Gastrocnemius medialis (tissue), 4 donors: Measurements from ENCODE around the gene KRTAP13-4. TPM values are rescaled to one million over a fixed set of nuclear protein-coding genes. Genes with fewer than 3 reads are reported as not detected.

Experiments
- ATAC-seq, 2 donors: fragments of 150-250 bp; one replicate each; pipeline ENCODE4 v1.9.1; 2016
- DNase-seq, 2 donors: peaks; one replicate each; pipeline ENCODE4 v3.0.0-alpha.2; 2019
- H3K27ac ChIP-seq, 4 donors: fragments of 200-600 bp; sonication (generic); 1 replicate in 1 of 4; 2 replicates in 3 of 4; pipeline ENCODE4 v1.5.1; 2016 to 2018; ENCODE audit warnings: mild to moderate bottlenecking in 2 of 4, moderate library complexity in 1 of 4
- H3K27me3 ChIP-seq, 3 donors: fragments of 200-600 bp; sonication (generic) in 2 of 3; 1 replicate in 1 of 3; 2 replicates in 2 of 3; pipeline versions ENCODE4 v1.5.1 to v1.6.0; 2016 to 2019; ENCODE audit warnings: mild to moderate bottlenecking in 1 of 3, moderate library complexity in 1 of 3
- H3K36me3 ChIP-seq, 2 donors: fragments of 200-600 bp; sonication (generic) in 1 of 2; one replicate each; pipeline ENCODE4 v1.5.1; 2017 to 2018
- H3K4me1 ChIP-seq, 2 donors: fragments of 200-600 bp; sonication (generic) in 1 of 2; one replicate each; pipeline ENCODE4 v1.5.1; 2016 to 2017; ENCODE audit warnings: mild to moderate bottlenecking in 2 of 2
- H3K4me3 ChIP-seq, 4 donors: fragments of 200-600 bp; sonication (generic) in 3 of 4; 1 replicate in 1 of 4; 2 replicates in 3 of 4; pipeline ENCODE4 v1.5.1; 2016 to 2019; ENCODE audit warnings: mild to moderate bottlenecking in 2 of 4
- H3K9me3 ChIP-seq, 3 donors: fragments of 200-600 bp; sonication (generic) in 2 of 3; 1 replicate in 1 of 3; 2 replicates in 2 of 3; pipeline ENCODE4 v1.5.1; 2016 to 2019
- CTCF ChIP-seq, 5 experiments: fragments of 450-650 bp in 3 of 5; fragments of 200-600 bp in 2 of 5; sonication (generic) in 2 of 5; IDR thresholded peaks in 4 of 5; conservative IDR thresholded peaks in 1 of 5; 1 replicate in 4 of 5; 2 replicates in 1 of 5; pipeline ENCODE4 v1.5.1; 2016 to 2019; ENCODE audit warnings: antibody characterized with exemption in 5 of 5, mild to moderate bottlenecking in 3 of 5, moderate library complexity in 3 of 5
- POLR2A ChIP-seq, 2 donors: fragments of 450-650 bp; IDR thresholded peaks; one replicate each; pipeline ENCODE4 v1.6.1; 2017; ENCODE audit warnings: antibody characterized with exemption in 2 of 2, mild to moderate bottlenecking in 2 of 2, moderate library complexity in 2 of 2
- in situ Hi-C, 4 donors: fragments of 200-750 bp; cut with MboI; loops; one replicate each; pipeline versions ENCODE4 v1.15.0 to v1.8.0; 2017; ENCODE audit warnings: low sequenced_read_pairs in 4 of 4
- intact Hi-C: fragments of 100-400 bp; cut with DNase I; formaldehyde crosslinking; loops from one replicate; pipeline ENCODE4 v1.15.1; 2023; ENCODE audit warnings: low total_unique reads
- total RNA-seq, 4 donors: library from RNA; depleted of rRNA; stranded (reverse); fragments of >200 nt; gene quantifications; one replicate each; pipeline versions ENCODE4 v1.1.0 to v1.2.3, GENCODE V29; 2016

Gene KRTAP13-4
- total RNA-seq, 4 donors from 2014 or later: not detected

- intact Hi-C loops: no loop called here
Measured at GRCh38 chr21:30434033-30434631, 4.1 kb downstream of the KRTAP13-4 start.

DNA sequence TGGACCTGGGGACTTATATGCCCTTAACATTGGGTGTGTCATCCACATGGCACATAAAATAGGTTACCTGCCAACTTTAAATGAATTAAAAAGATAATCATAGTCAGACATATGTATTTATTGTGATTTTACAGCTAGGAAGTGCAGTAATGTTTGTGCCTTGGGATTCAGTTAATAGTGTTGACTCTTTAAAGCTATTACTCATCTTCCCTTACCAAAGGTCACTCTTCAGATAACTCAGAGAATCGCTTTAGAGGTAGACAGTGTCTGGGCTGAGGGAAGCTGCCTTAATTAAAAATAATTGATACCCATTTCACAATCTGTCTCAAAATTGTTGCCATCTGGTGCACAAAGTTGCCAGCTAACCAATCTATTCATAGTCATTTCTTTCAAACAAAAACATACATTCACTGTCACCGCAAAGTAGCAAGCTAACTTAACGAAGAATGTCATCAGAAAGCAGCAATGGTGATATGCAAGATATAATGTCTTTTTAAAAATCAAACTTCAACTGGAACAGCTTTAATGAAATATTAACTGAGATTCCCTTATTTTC is 7.1 kb downstream of the KRTAP13-4 start:
- TF ChIP-seq CTCF (IDR thresholded peaks at IDR 0.05 in 4 of 5, conservative IDR thresholded peaks at IDR 0.05 in 1 of 5) (no peak), POLR2A (IDR thresholded peaks at IDR 0.05) (no peak)
- no peak overlapping the region for H3K27ac ChIP-seq
- no peaks in the 10 kb centered on the region for H3K36me3 ChIP-seq
- H3K4me1 ChIP-seq: no peaks in the 10 kb centered on the region
- no peak for DNase-seq
- no peaks in the 10 kb centered on the region for H3K9me3 ChIP-seq
- in situ Hi-C loops (no loop called here), intact Hi-C loops (no loop called here)
- H3K4me3 ChIP-seq: no peak overlapping the region
- ATAC-seq: no peak
- H3K27me3 ChIP-seq: no peaks in the 10 kb centered on the region

More at GRCh38 chr21:30434033-30434631, 4.1 kb downstream of the KRTAP13-4 start:
- Histone ChIP-seq H3K4me1 (no peaks in the 10 kb centered on the region), H3K27ac (no peak overlapping the region), H3K27me3 (no peaks in the 10 kb centered on the region), H3K36me3 (no peaks in the 10 kb centered on the region), H3K9me3 (no peaks in the 10 kb centered on the region), H3K4me3 (no peak overlapping the region)
- in situ Hi-C loops: no loop called here
- DNase-seq (no peak), ATAC-seq (no peak)
- no peak for TF ChIP-seq POLR2A (IDR thresholded peaks at IDR 0.05)
- peak in 1 of 5 experiments; percentile 21 for TF ChIP-seq CTCF (IDR thresholded peaks at IDR 0.05 in 4 of 5, conservative IDR thresholded peaks at IDR 0.05 in 1 of 5)

- in situ Hi-C loops (no loop called here), intact Hi-C loops (loop anchor here (5.0 kb wide), 1 partner anchor 292 kb away; no protein-coding TSS in a partner anchor)
- Histone ChIP-seq H3K9me3 (no peaks in the 10 kb centered on the region), H3K4me1 (no peaks in the 10 kb centered on the region), H3K27ac (no peak within 1 kb of the TSS), H3K36me3 (no peaks in the 10 kb centered on the region), H3K4me3 (no peak within 1 kb of the TSS), H3K27me3 (no peaks in the 10 kb centered on the region)
- no peak for DNase-seq
- no peak for TF ChIP-seq CTCF (IDR thresholded peaks at IDR 0.05 in 4 of 5, conservative IDR thresholded peaks at IDR 0.05 in 1 of 5)
- no peak for TF ChIP-seq POLR2A (IDR thresholded peaks at IDR 0.05)
- no peak for ATAC-seq
Measured at GRCh38 chr21:30439975-30440374, 10.0 kb downstream of the KRTAP13-4 start, which contains the start of gene KRTAP15-1. Gene KRTAP15-1, plus strand, starts transcription at chr21:30440275. Its CDS starts 53 bp downstream, at chr21:30440328.

DNA sequence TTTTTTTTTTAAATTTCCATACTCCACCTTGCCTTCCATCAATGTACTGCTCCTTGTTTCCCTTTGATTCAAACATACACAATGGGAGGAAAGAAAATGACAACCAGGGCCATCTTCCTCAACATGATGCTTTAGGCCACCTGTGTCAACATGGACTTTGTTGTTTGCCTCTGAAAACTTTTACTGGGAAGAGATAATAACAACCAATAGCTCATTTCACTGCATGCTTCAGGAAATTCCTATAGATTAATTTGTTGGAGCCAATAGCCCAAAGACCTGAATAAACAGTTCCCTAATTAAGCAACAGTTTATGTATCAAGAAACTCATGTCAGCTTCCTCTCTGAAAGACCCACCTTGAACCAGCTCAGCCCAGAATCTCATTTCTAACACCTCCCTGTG is 13.2 kb downstream of the KRTAP13-4 start:
- Histone ChIP-seq H3K9me3 (no peaks in the 10 kb centered on the region), H3K4me1 (no peaks in the 10 kb centered on the region), H3K27me3 (no peaks in the 10 kb centered on the region), H3K27ac (no peak overlapping the region), H3K36me3 (no peaks in the 10 kb centered on the region), H3K4me3 (no peak overlapping the region)
- intact Hi-C loops (loop anchor here (5.0 kb wide), 1 partner anchor 289 kb away; no protein-coding TSS in a partner anchor), in situ Hi-C loops (no loop called here)
- ATAC-seq: no peak
- DNase-seq: no peak
- TF ChIP-seq POLR2A (IDR thresholded peaks at IDR 0.05) (no peak), CTCF (IDR thresholded peaks at IDR 0.05 in 4 of 5, conservative IDR thresholded peaks at IDR 0.05 in 1 of 5) (no peak)
